ENCODE results near the gene ZNF19. TPM values are rescaled to one million over a fixed set of nuclear protein-coding genes. Genes with fewer than 3 reads are reported as not detected.

Gene ZNF19
- total and polyA plus RNA-seq, 3 donors from 2014 or later, result 28.4 to 44.6 (median 31.8) TPM

DNA sequence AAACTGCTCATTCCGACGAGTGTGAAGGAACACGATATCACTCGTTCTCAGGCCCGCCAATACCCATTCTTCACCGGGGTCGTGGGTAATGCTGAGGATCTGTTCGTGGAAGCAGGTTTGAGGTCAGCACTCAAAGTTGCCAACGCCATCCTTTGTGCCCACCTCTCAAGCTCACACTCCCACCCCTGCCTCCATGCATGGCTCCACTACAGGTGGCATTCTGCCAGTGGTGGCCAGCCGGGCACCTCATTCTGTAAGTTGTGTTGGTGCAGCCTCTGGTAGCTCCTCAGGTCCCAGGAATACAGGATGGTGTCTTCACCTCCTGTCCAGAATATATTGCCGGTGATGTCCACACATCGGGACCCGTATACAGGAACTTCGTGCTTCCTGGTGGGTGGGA is 57.9 kb downstream of the ZNF19 start:
- no peaks in the 10 kb centered on the region for H3K4me1 ChIP-seq
- H3K27ac ChIP-seq, result no peak overlapping the region
- intact Hi-C loops (cut with DNase I; ENCODE audit: low total_unique reads), result no loop called here
- no peak overlapping the region for H3K4me3 ChIP-seq
- H3K27me3 ChIP-seq, result no peaks in the 10 kb centered on the region
- DNase-seq, result no peak
- 88 to 93% methylated on average over 14 of the region's 14 CpGs for WGBS, 2 donors
- no peaks in the 10 kb centered on the region for H3K36me3 ChIP-seq (ENCODE audit: low read depth, missing control alignments)
- no peaks in the 10 kb centered on the region for H3K9me3 ChIP-seq
- TF ChIP-seq, protein P1, sequence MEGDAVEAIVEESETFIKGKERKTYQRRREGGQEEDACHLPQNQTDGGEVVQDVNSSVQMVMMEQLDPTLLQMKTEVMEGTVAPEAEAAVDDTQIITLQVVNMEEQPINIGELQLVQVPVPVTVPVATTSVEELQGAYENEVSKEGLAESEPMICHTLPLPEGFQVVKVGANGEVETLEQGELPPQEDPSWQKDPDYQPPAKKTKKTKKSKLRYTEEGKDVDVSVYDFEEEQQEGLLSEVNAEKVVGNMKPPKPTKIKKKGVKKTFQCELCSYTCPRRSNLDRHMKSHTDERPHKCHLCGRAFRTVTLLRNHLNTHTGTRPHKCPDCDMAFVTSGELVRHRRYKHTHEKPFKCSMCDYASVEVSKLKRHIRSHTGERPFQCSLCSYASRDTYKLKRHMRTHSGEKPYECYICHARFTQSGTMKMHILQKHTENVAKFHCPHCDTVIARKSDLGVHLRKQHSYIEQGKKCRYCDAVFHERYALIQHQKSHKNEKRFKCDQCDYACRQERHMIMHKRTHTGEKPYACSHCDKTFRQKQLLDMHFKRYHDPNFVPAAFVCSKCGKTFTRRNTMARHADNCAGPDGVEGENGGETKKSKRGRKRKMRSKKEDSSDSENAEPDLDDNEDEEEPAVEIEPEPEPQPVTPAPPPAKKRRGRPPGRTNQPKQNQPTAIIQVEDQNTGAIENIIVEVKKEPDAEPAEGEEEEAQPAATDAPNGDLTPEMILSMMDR (IDR thresholded peaks at IDR 0.05), result no peak
- TF ChIP-seq POLR2A (IDR thresholded peaks at IDR 0.05), result no peak

- Histone ChIP-seq H3K4me1 (no peaks in the 10 kb centered on the region), H3K36me3 (ENCODE audit: low read depth, missing control alignments) (no peaks in the 10 kb centered on the region), H3K4me3 (no peak overlapping the region), H3K9me3 (no peaks in the 10 kb centered on the region), H3K27ac (no peak overlapping the region), H3K27me3 (no peaks in the 10 kb centered on the region)
- WGBS, 2 donors, result 78 to 82% methylated on average over 5 to 6 of the region's 6 CpGs
- TF ChIP-seq POLR2A (IDR thresholded peaks at IDR 0.05), result no peak
- TF ChIP-seq, protein P1 (IDR thresholded peaks at IDR 0.05), result no peak
- intact Hi-C loops (cut with DNase I; ENCODE audit: low total_unique reads), result no loop called here
- DNase-seq, result no peak
These were observed 58.4 kb downstream of the ZNF19 start for GRCh38 chr16:71430744-71431143.

DNA sequence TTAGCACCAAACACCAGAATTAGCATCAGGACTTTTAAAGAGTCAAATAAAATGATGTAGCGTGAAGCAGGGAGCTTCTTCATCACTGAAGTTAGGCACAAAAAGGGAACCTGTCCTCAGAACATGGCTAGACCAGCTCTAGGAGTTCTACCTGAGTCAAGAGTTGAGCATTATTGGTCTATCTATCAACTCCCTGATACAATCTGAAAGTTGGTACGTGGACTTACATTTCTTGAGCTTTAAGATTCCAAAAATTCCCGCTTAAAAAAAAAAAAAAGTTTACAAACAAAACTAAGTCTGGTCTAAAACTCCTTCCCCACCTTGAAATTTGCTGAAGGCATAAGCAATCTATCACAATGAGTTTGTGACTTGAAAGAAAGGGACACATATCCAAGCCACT is 59.5 kb downstream of the ZNF19 start:
- Histone ChIP-seq H3K4me3 (no peak overlapping the region), H3K36me3 (ENCODE audit: low read depth, missing control alignments) (no peaks in the 10 kb centered on the region), H3K27ac (no peak overlapping the region), H3K9me3 (no peaks in the 10 kb centered on the region), H3K4me1 (no peaks in the 10 kb centered on the region), H3K27me3 (no peaks in the 10 kb centered on the region)
- 86 to 92% methylated on average over 3 of the region's 3 CpGs for WGBS, 2 donors
- DNase-seq, result no peak
- intact Hi-C loops (cut with DNase I; ENCODE audit: low total_unique reads), result no loop called here
- TF ChIP-seq POLR2A (IDR thresholded peaks at IDR 0.05), result no peak
- TF ChIP-seq, protein P1 (IDR thresholded peaks at IDR 0.05), result no peak

DNA sequence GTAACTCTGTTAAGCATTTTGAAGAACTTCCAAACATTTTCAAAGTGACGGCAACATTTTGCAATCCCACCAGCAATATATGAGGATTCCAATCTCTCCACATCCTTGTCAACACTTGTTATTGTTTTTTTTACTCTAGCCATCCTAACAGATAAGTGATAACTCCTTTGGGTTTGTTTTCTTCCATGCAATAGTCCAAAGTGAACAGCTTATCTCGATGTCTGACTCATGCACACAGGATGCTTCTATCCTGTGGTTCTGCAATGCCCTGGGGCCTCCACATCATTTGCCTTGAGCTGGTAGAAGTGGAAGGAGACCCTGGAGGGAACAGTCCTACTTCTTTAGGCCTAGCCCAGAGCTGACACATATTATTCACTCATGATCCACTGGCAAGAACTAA is 60.2 kb downstream of the ZNF19 start:
- intact Hi-C loops (cut with DNase I; ENCODE audit: low total_unique reads), result no loop called here
- 87 to 92% methylated on average over 2 of the region's 2 CpGs for WGBS, 2 donors
- Histone ChIP-seq H3K27me3 (no peaks in the 10 kb centered on the region), H3K9me3 (no peaks in the 10 kb centered on the region), H3K4me1 (no peaks in the 10 kb centered on the region), H3K36me3 (ENCODE audit: low read depth, missing control alignments) (no peaks in the 10 kb centered on the region), H3K27ac (no peak overlapping the region), H3K4me3 (no peak overlapping the region)
- TF ChIP-seq, protein P1 (IDR thresholded peaks at IDR 0.05), result no peak
- no peak for TF ChIP-seq POLR2A (IDR thresholded peaks at IDR 0.05)
- DNase-seq, result no peak

- intact Hi-C loops (cut with DNase I; ENCODE audit: low total_unique reads), result no loop called here
- Histone ChIP-seq H3K4me3 (no peak overlapping the region), H3K27me3 (no peaks in the 10 kb centered on the region), H3K4me1 (no peaks in the 10 kb centered on the region), H3K27ac (no peak overlapping the region), H3K9me3 (no peaks in the 10 kb centered on the region), H3K36me3 (ENCODE audit: low read depth, missing control alignments) (no peaks in the 10 kb centered on the region)
- no peak for DNase-seq
- no peak for TF ChIP-seq POLR2A (IDR thresholded peaks at IDR 0.05)
- TF ChIP-seq, protein P1 (IDR thresholded peaks at IDR 0.05), result no peak
These were observed 60.7 kb downstream of the ZNF19 start for GRCh38 chr16:71428385-71428784.

Data from testis (tissue), 3 donors.